ENCODE results near the gene UGDH. TPM values are rescaled to one million over a fixed set of nuclear protein-coding genes. Genes with fewer than 3 reads are reported as not detected.

UGDH gene
- total and polyA plus RNA-seq, 2 of the 13 experiments (the other 11 are each of a cell fraction or from before 2014, with no cell fraction given): 99.0 to 384 TPM

DNA sequence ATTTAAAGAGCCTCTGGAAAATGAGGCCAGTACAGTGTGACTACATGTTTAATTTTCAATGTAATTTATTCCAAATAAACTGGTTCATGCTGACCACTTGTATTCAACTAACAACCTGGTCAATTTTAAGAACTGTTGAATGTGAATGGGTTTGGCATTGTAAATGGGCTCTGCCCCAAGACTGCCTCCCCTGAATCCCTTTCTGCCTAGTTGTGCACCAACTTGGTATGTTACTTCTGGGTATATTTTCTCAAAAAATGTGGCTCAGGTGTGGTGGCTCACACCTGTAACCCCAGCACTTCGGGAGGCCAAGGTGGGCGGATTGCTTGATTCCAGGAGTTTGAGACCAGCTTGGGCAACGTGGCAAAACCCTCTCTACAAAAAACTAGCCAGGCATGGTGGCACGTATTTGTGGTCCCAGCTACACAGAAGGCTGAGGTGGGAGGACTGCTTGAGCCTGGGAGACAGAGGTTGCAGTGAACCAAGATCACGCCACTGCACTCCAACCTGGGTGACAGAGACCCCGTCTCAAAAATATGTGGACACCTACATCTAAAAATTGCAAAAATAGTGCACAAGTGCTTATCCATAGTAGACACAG is 75.7 kb downstream of the UGDH start (continued):
- TF ChIP-seq, protein P1, sequence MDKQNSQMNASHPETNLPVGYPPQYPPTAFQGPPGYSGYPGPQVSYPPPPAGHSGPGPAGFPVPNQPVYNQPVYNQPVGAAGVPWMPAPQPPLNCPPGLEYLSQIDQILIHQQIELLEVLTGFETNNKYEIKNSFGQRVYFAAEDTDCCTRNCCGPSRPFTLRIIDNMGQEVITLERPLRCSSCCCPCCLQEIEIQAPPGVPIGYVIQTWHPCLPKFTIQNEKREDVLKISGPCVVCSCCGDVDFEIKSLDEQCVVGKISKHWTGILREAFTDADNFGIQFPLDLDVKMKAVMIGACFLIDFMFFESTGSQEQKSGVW (CRISPR knock-in tag; IDR thresholded peaks at IDR 0.05; ENCODE audit: borderline replicate concordance): no peak
- TF ChIP-seq, protein P2, sequence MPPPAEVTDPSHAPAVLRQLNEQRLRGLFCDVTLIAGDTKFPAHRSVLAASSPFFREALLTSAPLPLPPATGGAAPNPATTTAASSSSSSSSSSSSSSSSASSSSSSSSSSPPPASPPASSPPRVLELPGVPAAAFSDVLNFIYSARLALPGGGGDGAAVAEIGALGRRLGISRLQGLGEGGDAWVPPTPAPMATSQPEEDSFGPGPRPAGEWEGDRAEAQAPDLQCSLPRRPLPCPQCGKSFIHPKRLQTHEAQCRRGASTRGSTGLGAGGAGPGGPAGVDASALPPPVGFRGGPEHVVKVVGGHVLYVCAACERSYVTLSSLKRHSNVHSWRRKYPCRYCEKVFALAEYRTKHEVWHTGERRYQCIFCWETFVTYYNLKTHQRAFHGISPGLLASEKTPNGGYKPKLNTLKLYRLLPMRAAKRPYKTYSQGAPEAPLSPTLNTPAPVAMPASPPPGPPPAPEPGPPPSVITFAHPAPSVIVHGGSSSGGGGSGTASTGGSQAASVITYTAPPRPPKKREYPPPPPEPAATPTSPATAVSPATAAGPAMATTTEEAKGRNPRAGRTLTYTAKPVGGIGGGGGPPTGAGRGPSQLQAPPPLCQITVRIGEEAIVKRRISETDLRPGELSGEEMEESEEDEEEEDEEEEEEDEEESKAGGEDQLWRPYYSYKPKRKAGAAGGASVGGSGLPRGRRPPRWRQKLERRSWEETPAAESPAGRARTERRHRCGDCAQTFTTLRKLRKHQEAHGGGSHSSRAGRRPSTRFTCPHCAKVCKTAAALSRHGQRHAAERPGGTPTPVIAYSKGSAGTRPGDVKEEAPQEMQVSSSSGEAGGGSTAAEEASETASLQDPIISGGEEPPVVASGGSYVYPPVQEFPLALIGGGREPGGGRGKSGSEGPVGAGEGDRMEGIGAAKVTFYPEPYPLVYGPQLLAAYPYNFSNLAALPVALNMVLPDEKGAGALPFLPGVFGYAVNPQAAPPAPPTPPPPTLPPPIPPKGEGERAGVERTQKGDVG (CRISPR knock-in tag; IDR thresholded peaks at IDR 0.05; ENCODE audit: borderline replicate concordance): peak; percentile 52; the same call in 1 of the 2 replicates
- peak; percentile 61; the same call in 1 of the 2 replicates for TF ChIP-seq ZNF460 (CRISPR knock-in tag; IDR thresholded peaks at IDR 0.05; ENCODE audit: borderline replicate concordance)
- peak; percentile 71 for TF ChIP-seq POLR2G (IDR thresholded peaks at IDR 0.05; ENCODE audit: low read depth, low read length)
- TF ChIP-seq KLF16 (CRISPR knock-in tag; IDR thresholded peaks at IDR 0.05): no peak
- TF ChIP-seq ONECUT2 (CRISPR knock-in tag; IDR thresholded peaks at IDR 0.05): no peak
- TF ChIP-seq, protein P3, sequence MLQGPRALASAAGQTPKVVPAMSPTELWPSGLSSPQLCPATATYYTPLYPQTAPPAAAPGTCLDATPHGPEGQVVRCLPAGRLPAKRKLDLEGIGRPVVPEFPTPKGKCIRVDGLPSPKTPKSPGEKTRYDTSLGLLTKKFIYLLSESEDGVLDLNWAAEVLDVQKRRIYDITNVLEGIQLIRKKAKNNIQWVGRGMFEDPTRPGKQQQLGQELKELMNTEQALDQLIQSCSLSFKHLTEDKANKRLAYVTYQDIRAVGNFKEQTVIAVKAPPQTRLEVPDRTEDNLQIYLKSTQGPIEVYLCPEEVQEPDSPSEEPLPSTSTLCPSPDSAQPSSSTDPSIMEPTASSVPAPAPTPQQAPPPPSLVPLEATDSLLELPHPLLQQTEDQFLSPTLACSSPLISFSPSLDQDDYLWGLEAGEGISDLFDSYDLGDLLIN (CRISPR knock-in tag; IDR thresholded peaks at IDR 0.05; ENCODE audit: borderline replicate concordance): no peak
- no peak for TF ChIP-seq ZNF124 (CRISPR knock-in tag; IDR thresholded peaks at IDR 0.05)
- TF ChIP-seq ZBTB8A (CRISPR knock-in tag; IDR thresholded peaks at IDR 0.05; ENCODE audit: borderline replicate concordance, low read depth): no peak
- no peak for TF ChIP-seq PHF8 (CRISPR knock-in tag; IDR thresholded peaks at IDR 0.05)
- no peak for TF ChIP-seq ZNF570 (CRISPR knock-in tag; IDR thresholded peaks at IDR 0.05; ENCODE audit: borderline replicate concordance)
- TF ChIP-seq CENPX (CRISPR knock-in tag; IDR thresholded peaks at IDR 0.05): no peak
- TF ChIP-seq, protein P4, sequence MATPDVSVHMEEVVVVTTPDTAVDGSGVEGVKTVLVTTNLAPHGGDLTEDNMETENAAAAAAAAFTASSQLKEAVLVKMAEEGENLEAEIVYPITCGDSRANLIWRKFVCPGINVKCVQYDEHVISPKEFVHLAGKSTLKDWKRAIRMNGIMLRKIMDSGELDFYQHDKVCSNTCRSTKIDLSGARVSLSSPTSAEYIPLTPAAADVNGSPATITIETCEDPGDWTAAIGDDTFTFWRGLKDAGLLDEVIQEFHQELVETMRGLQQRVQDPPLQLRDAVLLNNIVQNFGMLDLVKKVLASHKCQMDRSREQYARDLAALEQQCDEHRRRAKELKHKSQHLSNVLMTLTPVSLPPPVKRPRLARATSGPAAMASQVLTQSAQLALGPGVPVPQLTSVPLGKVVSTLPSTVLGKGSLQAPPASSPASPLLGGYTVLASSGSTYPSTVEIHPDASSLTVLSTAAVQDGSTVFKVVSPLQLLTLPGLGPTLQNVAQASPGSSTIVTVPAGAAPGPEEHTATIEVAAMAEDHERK (CRISPR knock-in tag; IDR thresholded peaks at IDR 0.05; ENCODE audit: low read depth): no peak
- no peak for TF ChIP-seq KAT7 (CRISPR knock-in tag; IDR thresholded peaks at IDR 0.05; ENCODE audit: borderline replicate concordance)
- TF ChIP-seq ATF1 (CRISPR knock-in tag; IDR thresholded peaks at IDR 0.05): 0 out of 2 replicates have a peak, but pooled peaks have one; percentile 25
- TF ChIP-seq NONO (IDR thresholded peaks at IDR 0.05): no peak
- 0 out of 2 replicates have a peak, but pooled peaks have one; percentile 2 for TF ChIP-seq NONO (CRISPR knock-in tag; conservative IDR thresholded peaks at IDR 0.05)
- no peak for TF ChIP-seq KDM2A (CRISPR knock-in tag; IDR thresholded peaks at IDR 0.05; ENCODE audit: borderline replicate concordance, low read depth)
- TF ChIP-seq RBFOX2 (IDR thresholded peaks at IDR 0.05; ENCODE audit: low read depth, low read length): peak; percentile 49
- no peak for TF ChIP-seq NR1H2 (CRISPR knock-in tag; IDR thresholded peaks at IDR 0.05; ENCODE audit: borderline replicate concordance, low read depth)
